GM23338 (cell line): Measurements from ENCODE around the gene FMN2. TPM values are rescaled to one million over a fixed set of nuclear protein-coding genes. Genes with fewer than 3 reads are reported as not detected.

Experiments used
- ATAC-seq: fragments of 200-7000 bp; cut with Tn5 transposase; 3 replicates; pipeline ENCODE4 v1.9.1; 2020
- DNase-seq: peaks from one replicate; pipeline ENCODE4 v3.0.0-alpha.2; 2015; ENCODE audit warnings: low spot score
- H2AFZ ChIP-seq: fragments of 200-600 bp; sonication (generic); 2 replicates; pipeline ENCODE4 v1.8.0; 2016; ENCODE audit warnings: antibody characterized with exemption, mild to moderate bottlenecking, moderate library complexity
- H3F3A ChIP-seq: fragments of 200-600 bp; sonication (generic); replicated peaks from 2 replicates; pipeline ENCODE4 v1.8.0; 2017; ENCODE audit warnings: antibody characterized with exemption, mixed run types, low read depth
- H3K27ac ChIP-seq: fragments of 200-600 bp; sonication (generic); 2 replicates; pipeline ENCODE4 v1.6.1; 2016; ENCODE audit warnings: low read depth
- H3K27me3 ChIP-seq: fragments of 200-600 bp; sonication (generic); 2 replicates; pipeline ENCODE4 v1.8.0; 2016; ENCODE audit warnings: mild to moderate bottlenecking, mixed run types, moderate library complexity; ENCODE audit not compliant: insufficient read depth
- H3K36me3 ChIP-seq: fragments of 200-600 bp; sonication (generic); 2 replicates; pipeline ENCODE4 v1.8.0; 2016; ENCODE audit warnings: mild to moderate bottlenecking; ENCODE audit not compliant: insufficient read depth
- H3K4me1 ChIP-seq: fragments of 200-600 bp; sonication (generic); 2 replicates; pipeline ENCODE4 v1.8.0; 2016; ENCODE audit warnings: mild to moderate bottlenecking, moderate library complexity; ENCODE audit not compliant: insufficient read depth
- H3K4me2 ChIP-seq: fragments of 200-600 bp; sonication (generic); 2 replicates; pipeline ENCODE4 v1.7.1; 2017; ENCODE audit warnings: mixed run types
- H3K4me3 ChIP-seq: fragments of 200-600 bp; sonication (generic); 2 replicates; pipeline ENCODE4 v1.6.1; 2016; ENCODE audit warnings: mixed run types
- H3K79me2 ChIP-seq: fragments of 200-600 bp; sonication (generic); replicated peaks from 2 replicates; pipeline ENCODE4 v1.8.0; 2017; ENCODE audit warnings: mild to moderate bottlenecking; ENCODE audit not compliant: insufficient read depth
- H3K9me2 ChIP-seq: fragments of 200-600 bp; sonication (generic); 2 replicates; pipeline ENCODE4 v1.8.0; 2017; ENCODE audit not compliant: insufficient read depth
- H4K20me1 ChIP-seq: fragments of 200-600 bp; sonication (generic); replicated peaks from 2 replicates; pipeline ENCODE4 v1.8.0; 2017; ENCODE audit warnings: mild to moderate bottlenecking; ENCODE audit not compliant: insufficient read depth
- H3K27ac Mint-ChIP-seq: 2 replicates; pipeline ENCODE4 v1.8.0; 2020; ENCODE audit warnings: inconsistent platforms, mild to moderate bottlenecking, moderate library complexity, mixed read lengths
- H3K27me3 Mint-ChIP-seq: 3 replicates; pipeline ENCODE4 v1.8.0; 2022; ENCODE audit warnings: low read depth, mild to moderate bottlenecking, moderate library complexity, mixed read lengths, inconsistent platforms; ENCODE audit not compliant: insufficient read depth, poor library complexity
- H3K36me3 Mint-ChIP-seq: 3 replicates; pipeline ENCODE4 v1.8.0; 2021; ENCODE audit warnings: low read depth, mild to moderate bottlenecking, inconsistent platforms, moderate library complexity, mixed read lengths
- H3K4me1 Mint-ChIP-seq: 3 replicates; pipeline ENCODE4 v1.8.0; 2020; ENCODE audit warnings: mild to moderate bottlenecking, inconsistent platforms, mixed read lengths
- H3K4me3 Mint-ChIP-seq: 3 replicates; pipeline ENCODE4 v1.8.0; 2021; ENCODE audit warnings: moderate library complexity, mild to moderate bottlenecking, inconsistent platforms, mixed read lengths
- H3K9me3 Mint-ChIP-seq: 3 replicates; pipeline ENCODE4 v1.8.0; 2020; ENCODE audit warnings: moderate library complexity, mild to moderate bottlenecking, inconsistent platforms, mixed read lengths
- CREB1 ChIP-seq: fragments of 250-450 bp; sonication (Bioruptor Pico); IDR thresholded peaks from 2 replicates; pipeline ENCODE4 v1.5.0; 2020; ENCODE audit warnings: low read depth, mild to moderate bottlenecking, moderate library complexity
- EZH2 ChIP-seq: fragments of 200-600 bp; sonication (generic); IDR thresholded peaks from one replicate; pipeline ENCODE4 v1.8.0; 2017; ENCODE audit warnings: antibody characterized with exemption, mild to moderate bottlenecking, low read depth; ENCODE audit not compliant: unreplicated experiment
- EZH2phosphoT487 ChIP-seq: fragments of 200-600 bp; sonication (generic); IDR thresholded peaks from one replicate; pipeline ENCODE4 v1.8.1; 2018; ENCODE audit warnings: antibody characterized with exemption; ENCODE audit not compliant: unreplicated experiment
- JUNB ChIP-seq: IDR thresholded peaks from one replicate; pipeline ENCODE4 v1.6.1; 2016; ENCODE audit warnings: antibody characterized with exemption; ENCODE audit not compliant: unreplicated experiment
- NANOG ChIP-seq: IDR thresholded peaks from 2 replicates; pipeline ENCODE4 v1.6.1; 2016; ENCODE audit warnings: antibody characterized with exemption, borderline replicate concordance
- POLR2AphosphoS5 ChIP-seq: IDR thresholded peaks from 2 replicates; pipeline ENCODE4 v1.6.1; 2016; ENCODE audit warnings: antibody characterized with exemption, low read depth
- REST ChIP-seq: IDR thresholded peaks from one replicate; pipeline ENCODE4 v1.6.1; 2018; ENCODE audit warnings: antibody characterized with exemption; ENCODE audit not compliant: unreplicated experiment
- STAT1 ChIP-seq: IDR thresholded peaks from one replicate; pipeline ENCODE4 v1.6.1; 2016; ENCODE audit warnings: antibody characterized with exemption; ENCODE audit not compliant: unreplicated experiment
- ZNF114 ChIP-seq: fragments of 250-450 bp; sonication (Bioruptor Pico); IDR thresholded peaks from 2 replicates; pipeline ENCODE4 v1.5.0; 2020; ENCODE audit warnings: mild to moderate bottlenecking, moderate library complexity
- ZNF331 ChIP-seq: fragments of 250-450 bp; sonication (Bioruptor Pico); IDR thresholded peaks from 2 replicates; pipeline ENCODE4 v1.5.0; 2020; ENCODE audit warnings: low read depth, mild to moderate bottlenecking, moderate library complexity
- ZNF462 ChIP-seq: fragments of 250-450 bp; sonication (Bioruptor Pico); IDR thresholded peaks from 2 replicates; pipeline ENCODE4 v1.5.0; 2020; ENCODE audit warnings: mild to moderate bottlenecking, moderate library complexity
- polyA plus RNA-seq: library from polyadenylated mRNA; unstranded; fragments of >200 nt; fragmentation: Nextera tagmentation; extraction: Ambion mirVana; gene quantifications from 2 replicates; pipeline ENCODE4 v1.2.1, GENCODE V29; 2016
- total RNA-seq: library from RNA; depleted of rRNA; stranded (reverse); fragments of >200 nt; shearing (Covaris generic); gene quantifications from 2 replicates; pipeline ENCODE4 v1.2.3, GENCODE V29; 2014
- TF ChIP-seq, protein P1 (sequence below), 2 experiments: fragments of 200-600 bp in 1 of 2; sonication (generic) in 1 of 2; conservative IDR thresholded peaks; 2 replicates each; pipeline versions ENCODE4 v1.5.1 to v1.6.1; 2016 to 2017; ENCODE audit warnings: antibody characterized with exemption in 2 of 2, low read depth in 2 of 2, mild to moderate bottlenecking in 2 of 2, moderate library complexity in 1 of 2
- TF ChIP-seq, protein P2 (sequence below): IDR thresholded peaks from 2 replicates; pipeline ENCODE4 v1.6.1; 2016; ENCODE audit warnings: antibody characterized with exemption

Gene FMN2
- total and polyA plus RNA-seq, 2 experiments from 2014 or later = 1.5 to 2.5 TPM

- Mint-ChIP-seq H3K4me1 (no peaks in the 10 kb centered on the region), H3K27ac (no peak overlapping the region), H3K9me3 (peaks cover 14% of the 10 kb centered on the region), H3K27me3 (no peaks in the 10 kb centered on the region), H3K4me3 (no peak overlapping the region), H3K36me3 (peaks cover 6% of the 10 kb centered on the region; the same call in 1 of the 3 replicates)
- Histone ChIP-seq H3K79me2 (no peaks in the 10 kb centered on the region), H3K27me3 (no peaks in the 10 kb centered on the region), H3K9me2 (no peaks in the 10 kb centered on the region), H3K4me1 (no peaks in the 10 kb centered on the region), H3K36me3 (no peaks in the 10 kb centered on the region), H3K4me3 (no peak overlapping the region), H3F3A (no peaks in the 10 kb centered on the region), H3K4me2 (no peak overlapping the region), H4K20me1 (no peaks in the 10 kb centered on the region), H2AFZ (no peak overlapping the region), H3K27ac (no peak overlapping the region)
- ATAC-seq = no peak
- DNase-seq = no peak
- TF ChIP-seq STAT1 = no peak
- TF ChIP-seq ZNF114 (CRISPR knock-in tag) = no peak
- no peak for TF ChIP-seq JUNB
- TF ChIP-seq, protein P1, sequence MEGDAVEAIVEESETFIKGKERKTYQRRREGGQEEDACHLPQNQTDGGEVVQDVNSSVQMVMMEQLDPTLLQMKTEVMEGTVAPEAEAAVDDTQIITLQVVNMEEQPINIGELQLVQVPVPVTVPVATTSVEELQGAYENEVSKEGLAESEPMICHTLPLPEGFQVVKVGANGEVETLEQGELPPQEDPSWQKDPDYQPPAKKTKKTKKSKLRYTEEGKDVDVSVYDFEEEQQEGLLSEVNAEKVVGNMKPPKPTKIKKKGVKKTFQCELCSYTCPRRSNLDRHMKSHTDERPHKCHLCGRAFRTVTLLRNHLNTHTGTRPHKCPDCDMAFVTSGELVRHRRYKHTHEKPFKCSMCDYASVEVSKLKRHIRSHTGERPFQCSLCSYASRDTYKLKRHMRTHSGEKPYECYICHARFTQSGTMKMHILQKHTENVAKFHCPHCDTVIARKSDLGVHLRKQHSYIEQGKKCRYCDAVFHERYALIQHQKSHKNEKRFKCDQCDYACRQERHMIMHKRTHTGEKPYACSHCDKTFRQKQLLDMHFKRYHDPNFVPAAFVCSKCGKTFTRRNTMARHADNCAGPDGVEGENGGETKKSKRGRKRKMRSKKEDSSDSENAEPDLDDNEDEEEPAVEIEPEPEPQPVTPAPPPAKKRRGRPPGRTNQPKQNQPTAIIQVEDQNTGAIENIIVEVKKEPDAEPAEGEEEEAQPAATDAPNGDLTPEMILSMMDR (conservative IDR thresholded peaks at IDR 0.05; ENCODE audit: low read depth in 2 of 2) = no peak
- TF ChIP-seq, protein P2, sequence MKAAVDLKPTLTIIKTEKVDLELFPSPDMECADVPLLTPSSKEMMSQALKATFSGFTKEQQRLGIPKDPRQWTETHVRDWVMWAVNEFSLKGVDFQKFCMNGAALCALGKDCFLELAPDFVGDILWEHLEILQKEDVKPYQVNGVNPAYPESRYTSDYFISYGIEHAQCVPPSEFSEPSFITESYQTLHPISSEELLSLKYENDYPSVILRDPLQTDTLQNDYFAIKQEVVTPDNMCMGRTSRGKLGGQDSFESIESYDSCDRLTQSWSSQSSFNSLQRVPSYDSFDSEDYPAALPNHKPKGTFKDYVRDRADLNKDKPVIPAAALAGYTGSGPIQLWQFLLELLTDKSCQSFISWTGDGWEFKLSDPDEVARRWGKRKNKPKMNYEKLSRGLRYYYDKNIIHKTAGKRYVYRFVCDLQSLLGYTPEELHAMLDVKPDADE = no peak
- TF ChIP-seq ZNF462 (CRISPR knock-in tag) = no peak
- no peak for TF ChIP-seq EZH2phosphoT487
- TF ChIP-seq EZH2 = no peak
- no peak for TF ChIP-seq NANOG
- TF ChIP-seq POLR2AphosphoS5 = no peak
- no peak for TF ChIP-seq ZNF331 (CRISPR knock-in tag)
- TF ChIP-seq CREB1 (CRISPR knock-in tag) = no peak
- no peak for TF ChIP-seq REST
These were observed 106.7 kb downstream of the FMN2 start for GRCh38 chr1:240198376-240198775.
